Activated T-helper 2 cell treated with anti-CD3 and anti-CD28 coated beads, Interferon-gamma antibody, Interleukin-2, Interleukin-4, amounts not matched to agents 10 μg/mL and 5 μg/mL and 100 μg/mL, durations not matched to agents 14 hours and 24 hours and 36 hours (primary cell): ENCODE results near the gene FANCD2OS. TPM values are rescaled to one million over a fixed set of nuclear protein-coding genes. Genes with fewer than 3 reads are reported as not detected.
"Not testable (repeated sequence)": the region's sequence is repeated elsewhere in the genome, so short reads cannot be mapped to it uniquely, and the experiment has no call there.

ENCODE experiments used
- DNase-seq: peaks from one replicate; pipeline ENCODE4 v3.0.0; 2021; ENCODE audit warnings: low spot score
- H3K27ac Mint-ChIP-seq: one replicate; pipeline ENCODE4 v1.8.0; 2021; ENCODE audit warnings: mixed read lengths
- H3K27me3 Mint-ChIP-seq: one replicate; pipeline ENCODE4 v1.8.0; 2021; ENCODE audit warnings: low read depth, mixed read lengths
- H3K36me3 Mint-ChIP-seq: one replicate; pipeline ENCODE4 v1.8.0; 2021; ENCODE audit warnings: low read depth, mixed read lengths
- H3K4me1 Mint-ChIP-seq: one replicate; pipeline ENCODE4 v1.8.0; 2021; ENCODE audit warnings: low read depth, mixed read lengths
- H3K4me3 Mint-ChIP-seq: one replicate; pipeline ENCODE4 v1.8.0; 2021; ENCODE audit warnings: low read depth, mild to moderate bottlenecking, moderate library complexity, mixed read lengths
- H3K9me3 Mint-ChIP-seq: one replicate; pipeline ENCODE4 v1.8.0; 2021; ENCODE audit warnings: mixed read lengths
- intact Hi-C: fragments of 100-400 bp; cut with micrococcal nuclease; formaldehyde crosslinking; loops from one replicate; pipeline ENCODE4 v1.15.1; 2023
- total RNA-seq: library from RNA; stranded (reverse); gene quantifications from 2 replicates; pipeline ENCODE4 v1.2.3, GENCODE V29; 2022

FANCD2OS gene
- total RNA-seq, 1 donor from 2014 or later: not detected

GRCh38 chr3:10135872-10136271 is 27.8 kb upstream of the FANCD2OS start:
- H3K36me3 Mint-ChIP-seq, DNase-seq, H3K27me3 Mint-ChIP-seq, H3K27ac Mint-ChIP-seq, H3K9me3 Mint-ChIP-seq, H3K4me3 Mint-ChIP-seq, intact Hi-C loops: not testable (repeated sequence)
- H3K4me1 Mint-ChIP-seq: peaks cover 14% of the 10 kb centered on the region

GRCh38 chr3:10122724-10123123 is 14.7 kb upstream of the FANCD2OS start:
- Mint-ChIP-seq H3K27ac (peak overlapping the region; percentile 46), H3K4me1 (peaks cover 16% of the 10 kb centered on the region), H3K36me3 (peaks cover 67% of the 10 kb centered on the region), H3K9me3 (no peaks in the 10 kb centered on the region), H3K27me3 (no peaks in the 10 kb centered on the region), H3K4me3 (peak overlapping the region; percentile 9)
- intact Hi-C loops: no loop called here
- DNase-seq: no peak

DNA sequence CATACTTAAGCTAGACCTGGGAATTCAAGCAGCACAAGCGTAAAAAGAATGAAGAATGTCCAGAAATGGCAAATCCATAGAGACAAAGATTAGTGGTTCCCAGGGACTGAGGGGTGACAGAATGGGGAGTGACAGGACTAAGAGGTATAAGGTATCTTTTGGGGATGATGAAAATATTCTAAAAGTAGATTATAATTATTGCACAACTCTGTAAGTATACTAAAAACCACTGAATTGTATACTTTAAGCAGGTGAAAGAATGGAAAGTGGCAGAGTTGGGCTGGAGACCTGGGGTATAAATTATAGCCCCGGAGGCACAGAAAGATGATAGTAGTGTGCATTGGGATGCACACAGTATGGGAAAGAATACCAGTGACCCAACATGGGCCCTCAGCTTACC is 13.0 kb upstream of the FANCD2OS start:
- Mint-ChIP-seq H3K27ac (no peak overlapping the region), H3K4me1 (peaks cover 26% of the 10 kb centered on the region), H3K27me3 (no peaks in the 10 kb centered on the region), H3K4me3 (no peak overlapping the region), H3K9me3 (no peaks in the 10 kb centered on the region), H3K36me3 (peaks cover 60% of the 10 kb centered on the region)
- intact Hi-C loops: no loop called here
- DNase-seq: no peak

GRCh38 chr3:10119376-10119775 is 11.3 kb upstream of the FANCD2OS start:
- DNase-seq: no peak
- no peak overlapping the region for H3K4me3 Mint-ChIP-seq
- H3K36me3 Mint-ChIP-seq: peaks cover 55% of the 10 kb centered on the region
- peaks cover 29% of the 10 kb centered on the region for H3K4me1 Mint-ChIP-seq
- intact Hi-C loops: loop anchor here (5.0 kb wide), 2 partner anchors 92 to 203 kb away; partner anchors contain the start of genes FANCD2 and SEC13
- no peaks in the 10 kb centered on the region for H3K9me3 Mint-ChIP-seq
- H3K27ac Mint-ChIP-seq: no peak overlapping the region
- no peaks in the 10 kb centered on the region for H3K27me3 Mint-ChIP-seq

DNA sequence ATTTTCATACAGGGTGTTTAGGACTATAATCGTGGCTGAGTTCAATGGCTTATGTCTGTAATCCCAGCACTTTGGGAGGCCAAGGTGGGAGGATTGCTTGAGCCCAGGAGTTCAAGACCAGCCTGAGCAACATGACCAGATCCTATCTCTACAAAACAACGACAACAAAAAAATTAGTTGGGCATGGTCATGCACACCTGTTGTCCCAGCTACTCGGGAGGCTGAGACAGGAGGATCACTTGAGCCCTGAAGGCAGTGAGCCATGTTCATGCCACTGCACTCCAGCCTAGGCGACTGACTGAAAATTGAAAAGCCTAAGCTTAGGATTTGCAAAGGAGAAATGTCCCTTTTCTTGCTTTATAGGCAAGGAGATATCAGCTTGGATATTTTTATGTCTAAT is 8.9 kb upstream of the FANCD2OS start:
- intact Hi-C loops: loop anchor here (2.0 to 5.0 kb wide), 3 partner anchors 90 to 205 kb away; partner anchors contain the start of genes FANCD2 and SEC13
- Mint-ChIP-seq H3K4me3 (peak overlapping the region; percentile 97), H3K27ac (peak overlapping the region; percentile 96), H3K4me1 (peaks cover 21% of the 10 kb centered on the region), H3K36me3 (peaks cover 37% of the 10 kb centered on the region), H3K9me3 (no peaks in the 10 kb centered on the region), H3K27me3 (no peaks in the 10 kb centered on the region)
- no peak for DNase-seq

GRCh38 chr3:10116138-10116460 is 8.0 kb upstream of the FANCD2OS start:
- intact Hi-C loops: loop anchor here (2.0 to 5.0 kb wide), 3 partner anchors 89 to 206 kb away; partner anchors contain the start of genes FANCD2 and SEC13
- H3K27ac Mint-ChIP-seq: peak overlapping the region; percentile 96
- H3K4me3 Mint-ChIP-seq: peak overlapping the region; percentile 97
- H3K27me3 Mint-ChIP-seq: no peaks in the 10 kb centered on the region
- peaks cover 21% of the 10 kb centered on the region for H3K4me1 Mint-ChIP-seq
- peaks cover 34% of the 10 kb centered on the region for H3K36me3 Mint-ChIP-seq
- no peak for DNase-seq
- no peaks in the 10 kb centered on the region for H3K9me3 Mint-ChIP-seq

DNA sequence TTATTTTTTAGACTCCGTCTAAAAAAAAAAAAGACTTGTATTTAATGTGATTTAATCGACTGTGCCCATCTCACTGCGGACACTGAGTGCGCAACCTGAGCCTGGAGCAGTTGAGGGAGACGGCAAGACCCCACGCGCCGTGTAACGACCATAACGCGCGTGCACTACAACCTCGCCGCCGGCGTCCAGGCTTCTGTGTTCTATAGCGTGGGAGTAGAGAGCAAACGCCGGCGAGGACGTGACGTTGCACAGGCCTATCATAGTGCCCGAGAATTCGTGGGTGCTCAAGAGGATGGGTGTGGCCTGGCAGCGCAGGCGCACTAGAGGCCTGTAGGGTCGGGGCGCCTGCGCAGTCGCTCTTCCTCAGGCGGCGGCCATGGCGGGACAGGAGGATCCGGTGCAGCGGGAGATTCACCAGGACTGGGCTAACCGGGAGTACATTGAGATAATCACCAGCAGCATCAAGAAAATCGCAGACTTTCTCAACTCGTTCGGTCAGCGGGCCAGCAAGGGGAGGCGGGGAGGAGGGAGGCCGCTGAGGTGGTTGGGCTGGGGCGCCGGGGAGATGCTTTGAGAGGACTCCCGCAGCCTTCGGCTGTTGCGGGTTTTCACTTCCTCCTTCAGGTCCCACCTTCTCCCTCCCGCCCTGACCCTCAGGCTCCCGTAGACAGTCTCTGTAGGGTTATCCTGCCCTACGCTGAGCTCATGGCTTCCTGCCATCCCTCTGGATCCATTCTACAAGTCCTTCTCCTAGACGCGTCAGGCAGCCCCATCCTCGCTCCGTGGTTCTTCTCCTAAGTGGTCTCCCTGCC is 7.5 kb upstream of the FANCD2OS start, which contains the start of gene BRK1:
Gene BRK1 (plus strand): TSS at position 350 of the 812 bp plus-strand sequence. CDS start 27 bp downstream, at position 377.
- peak; percentile 90 for DNase-seq
- intact Hi-C loops: loop anchor here (1.0 to 5.0 kb wide), 6 partner anchors 27 to 207 kb away; partner anchors contain the start of genes EMC3, FANCD2 and SEC13
- Mint-ChIP-seq H3K4me1 (peaks cover 19% of the 10 kb centered on the region), H3K27ac (peak within 1 kb of the TSS; percentile 96), H3K4me3 (peak within 1 kb of the TSS; percentile 97), H3K36me3 (peaks cover 29% of the 10 kb centered on the region), H3K9me3 (no peaks in the 10 kb centered on the region), H3K27me3 (no peaks in the 10 kb centered on the region)

DNA sequence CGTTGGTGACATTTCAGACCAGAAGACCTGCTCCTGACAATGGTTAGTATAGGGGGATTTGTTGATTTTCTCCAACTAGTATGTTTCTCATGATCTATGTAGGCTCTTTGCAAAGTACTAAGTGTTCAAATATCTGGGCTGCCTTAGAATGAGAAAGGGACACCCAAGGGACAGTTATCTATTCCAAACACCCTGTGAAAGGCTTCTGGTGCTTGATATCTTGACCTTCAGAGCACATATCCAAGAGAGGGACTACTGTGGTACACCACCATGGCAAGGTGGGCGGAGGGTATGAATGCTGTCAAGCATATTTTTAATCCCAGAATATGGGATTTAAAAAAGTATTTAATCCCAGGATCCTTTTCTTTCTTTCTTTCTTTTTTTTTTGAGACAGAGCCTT is 1.1 kb downstream of the FANCD2OS start:
- Mint-ChIP-seq H3K36me3 (peaks cover 2% of the 10 kb centered on the region), H3K27ac (no peak overlapping the region), H3K4me3 (no peak overlapping the region), H3K9me3 (no peaks in the 10 kb centered on the region), H3K4me1 (no peaks in the 10 kb centered on the region), H3K27me3 (no peaks in the 10 kb centered on the region)
- intact Hi-C loops: no loop called here
- DNase-seq: no peak

DNA sequence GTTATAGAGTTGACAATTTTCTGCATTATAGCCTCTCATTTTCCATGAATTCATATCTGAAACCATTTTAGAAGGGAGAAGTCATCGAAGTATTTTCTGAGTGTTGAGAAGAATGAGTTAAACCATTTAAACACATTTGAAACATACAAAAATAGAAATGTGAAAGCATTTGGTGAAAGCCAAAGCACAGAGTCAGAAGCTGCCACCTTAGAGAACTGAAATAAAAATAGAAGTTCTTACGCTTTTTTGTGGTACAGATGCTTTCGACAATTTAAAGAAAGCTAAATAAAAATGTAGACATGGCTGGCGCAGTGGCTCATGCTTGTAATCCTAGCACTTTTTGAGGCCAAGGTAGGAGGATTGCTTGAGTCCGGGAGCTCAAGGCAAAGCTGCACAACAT is 9.0 kb downstream of the FANCD2OS start:
- H3K27ac Mint-ChIP-seq: no peak overlapping the region
- H3K36me3 Mint-ChIP-seq: peaks cover 42% of the 10 kb centered on the region
- no peaks in the 10 kb centered on the region for H3K9me3 Mint-ChIP-seq
- H3K4me3 Mint-ChIP-seq: no peak overlapping the region
- DNase-seq: no peak
- intact Hi-C loops: no loop called here
- no peaks in the 10 kb centered on the region for H3K27me3 Mint-ChIP-seq
- H3K4me1 Mint-ChIP-seq: no peaks in the 10 kb centered on the region

GRCh38 chr3:10093678-10094077 is 14.4 kb downstream of the FANCD2OS start:
- Mint-ChIP-seq H3K27me3 (no peaks in the 10 kb centered on the region), H3K4me1 (no peaks in the 10 kb centered on the region), H3K36me3 (peaks cover 59% of the 10 kb centered on the region), H3K9me3 (no peaks in the 10 kb centered on the region), H3K4me3 (no peak overlapping the region), H3K27ac (no peak overlapping the region)
- intact Hi-C loops: no loop called here
- no peak for DNase-seq

DNA sequence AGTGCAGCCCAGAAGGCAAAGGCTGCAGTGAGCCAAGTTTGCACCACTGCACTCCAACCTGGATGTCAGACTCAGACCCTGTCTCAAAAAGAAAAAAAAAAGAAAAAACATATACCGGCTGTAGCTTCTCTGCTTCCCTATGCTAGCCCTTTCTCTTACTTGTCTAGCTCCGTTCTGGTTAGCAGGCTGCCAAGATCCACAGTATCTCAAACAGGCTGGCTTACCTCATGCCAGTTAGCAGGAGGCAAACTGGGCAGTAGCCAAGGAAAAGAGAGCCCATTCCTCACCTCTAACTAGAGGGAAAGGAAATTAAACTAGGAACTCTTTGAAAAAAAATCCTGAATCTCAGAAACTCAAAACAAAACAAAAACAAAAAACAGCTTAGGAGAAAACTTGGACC is 16.7 kb downstream of the FANCD2OS start:
- H3K4me1 Mint-ChIP-seq, H3K9me3 Mint-ChIP-seq, DNase-seq, H3K27me3 Mint-ChIP-seq, H3K4me3 Mint-ChIP-seq, intact Hi-C loops, H3K27ac Mint-ChIP-seq: not testable (repeated sequence)
- H3K36me3 Mint-ChIP-seq: peaks cover 55% of the 10 kb centered on the region

GRCh38 chr3:10090774-10091173 is 17.3 kb downstream of the FANCD2OS start:
- H3K27me3 Mint-ChIP-seq, H3K9me3 Mint-ChIP-seq, H3K27ac Mint-ChIP-seq, H3K4me1 Mint-ChIP-seq, H3K4me3 Mint-ChIP-seq, DNase-seq, intact Hi-C loops: not testable (repeated sequence)
- peaks cover 60% of the 10 kb centered on the region for H3K36me3 Mint-ChIP-seq

DNA sequence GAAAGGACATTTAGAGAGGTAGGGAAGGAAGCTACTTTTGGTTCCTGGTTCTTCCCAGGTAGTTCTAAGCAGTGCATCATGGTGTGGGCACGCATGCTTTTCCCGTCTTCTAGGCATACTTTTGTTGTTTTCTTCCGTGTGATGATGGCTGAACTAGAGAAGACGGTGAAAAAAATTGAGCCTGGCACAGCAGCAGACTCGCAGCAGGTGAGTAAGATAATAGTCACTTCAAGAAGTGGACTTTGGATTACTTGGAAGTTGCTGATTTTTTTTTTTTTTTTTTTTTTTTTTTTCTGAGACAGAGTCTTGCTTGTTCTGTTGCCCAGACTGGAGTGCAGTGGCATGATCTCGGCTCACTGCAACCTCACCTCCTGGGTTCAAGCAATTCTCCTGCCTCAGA is 17.9 kb downstream of the FANCD2OS start:
- no peaks in the 10 kb centered on the region for H3K27me3 Mint-ChIP-seq
- intact Hi-C loops: no loop called here
- no peak overlapping the region for H3K4me3 Mint-ChIP-seq
- DNase-seq: no peak
- H3K9me3 Mint-ChIP-seq: no peaks in the 10 kb centered on the region
- H3K27ac Mint-ChIP-seq: no peak overlapping the region
- H3K36me3 Mint-ChIP-seq: peaks cover 63% of the 10 kb centered on the region
- no peaks in the 10 kb centered on the region for H3K4me1 Mint-ChIP-seq
